IPS-11a (cell line): ENCODE data around the gene THRA.
A peak's percentile ranks its signal among the peaks of the same experiment; 100 is the strongest.

Experiments used
- H3K4me3 ChIP-seq: one replicate; pipeline ENCODE4 v1.5.1; 2013; ENCODE audit warnings: low read depth, low read length, control low read depth

THRA gene

GRCh38 chr17:40062329-40063186 is at the start of gene THRA:
THRA (plus strand) TSS chr17:40062965; CDS start chr17:40074489, 11,524 bp downstream.
- peak within 1 kb of the TSS; percentile 68 for H3K4me3 ChIP-seq

GRCh38 chr17:40014375-40014980 is 48.3 kb upstream of the THRA start:
- H3K4me3 ChIP-seq, result no peak overlapping the region

GRCh38 chr17:40015005-40015997 is 47.5 kb upstream of the THRA start, which contains the start of gene CSF3:
CSF3 (plus strand) TSS chr17:40015440; CDS start chr17:40015475, 35 bp downstream.
- H3K4me3 ChIP-seq, result no peak within 1 kb of the TSS

- H3K4me3 ChIP-seq, result no peak overlapping the region
Measured at GRCh38 chr17:40015998-40016985, 46.5 kb upstream of the THRA start.

GRCh38 chr17:40017422-40018080 is 45.2 kb upstream of the THRA start:
- H3K4me3 ChIP-seq, result no peak overlapping the region

GRCh38 chr17:40018211-40019121 is 44.3 kb upstream of the THRA start:
- H3K4me3 ChIP-seq, result no peak overlapping the region

- H3K4me3 ChIP-seq, result no peak overlapping the region
Measured at GRCh38 chr17:40019140-40019991, 43.4 kb upstream of the THRA start.

GRCh38 chr17:40020146-40020545 is 42.6 kb upstream of the THRA start:
- H3K4me3 ChIP-seq, result no peak overlapping the region

- no peak overlapping the region for H3K4me3 ChIP-seq
Measured at GRCh38 chr17:40021451-40021971, 41.3 kb upstream of the THRA start.

GRCh38 chr17:40022497-40022896 is 40.3 kb upstream of the THRA start:
- no peak overlapping the region for H3K4me3 ChIP-seq

GRCh38 chr17:40022961-40023541 is 39.7 kb upstream of the THRA start:
- no peak overlapping the region for H3K4me3 ChIP-seq

- no peak overlapping the region for H3K4me3 ChIP-seq
Measured at GRCh38 chr17:40023590-40024292, 39.0 kb upstream of the THRA start.

- H3K4me3 ChIP-seq, result no peak overlapping the region
Measured at GRCh38 chr17:40024901-40025300, 37.9 kb upstream of the THRA start.

- H3K4me3 ChIP-seq, result no peak overlapping the region
Measured at GRCh38 chr17:40025559-40025958, 37.2 kb upstream of the THRA start.

- no peak overlapping the region for H3K4me3 ChIP-seq
Measured at GRCh38 chr17:40025991-40026815, 36.6 kb upstream of the THRA start.
